Measurements from ENCODE around the gene PTH2R.
"Not testable (repeated sequence)": the region's sequence is repeated elsewhere in the genome, so short reads cannot be mapped to it uniquely, and the experiment has no call there.

Gene PTH2R

GRCh38 chr2:208406474-208407451, at the start of gene PTH2R:
TSS of gene PTH2R (plus strand) at chr2:208406792. CDS start at chr2:208407044, 252 bp downstream.
- DNase-seq, result no peak

DNA sequence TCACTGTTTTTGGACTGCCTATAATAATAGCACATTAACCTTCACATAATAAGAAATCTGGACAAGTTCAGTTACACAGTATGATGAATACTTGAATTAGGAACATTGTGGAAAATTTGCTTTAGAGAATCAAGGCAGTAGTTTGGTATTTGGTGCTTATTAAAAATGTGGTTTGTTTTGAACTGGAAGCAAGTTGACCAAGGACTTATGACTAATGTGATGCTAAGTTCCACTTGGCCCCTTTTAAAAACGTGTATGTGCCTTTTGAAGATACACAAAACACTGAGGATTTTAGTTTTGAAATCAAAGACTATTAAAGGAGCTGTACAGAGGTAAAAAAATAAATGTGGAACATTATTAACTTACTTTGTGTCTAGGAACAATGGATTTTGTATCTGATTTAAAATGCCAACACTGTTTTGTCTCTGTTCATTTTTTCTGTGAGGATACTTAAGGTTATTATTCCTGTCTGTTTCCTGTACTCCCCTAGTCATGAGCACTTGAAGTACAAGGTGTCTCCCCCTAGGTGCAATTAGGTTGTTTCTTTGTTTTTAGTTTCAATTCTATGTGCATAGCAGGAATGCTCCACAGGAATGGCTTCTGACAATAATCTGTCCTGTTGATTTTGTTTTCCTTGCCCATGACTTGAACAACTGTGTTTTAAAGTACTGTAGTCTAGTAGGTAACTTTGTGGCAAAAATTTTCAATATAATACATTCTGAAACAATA, 49.6 kb upstream of the PTH2R start:
- DNase-seq, result no peak

GRCh38 chr2:208358758-208359631, 47.6 kb upstream of the PTH2R start:
- no peak for DNase-seq

DNA sequence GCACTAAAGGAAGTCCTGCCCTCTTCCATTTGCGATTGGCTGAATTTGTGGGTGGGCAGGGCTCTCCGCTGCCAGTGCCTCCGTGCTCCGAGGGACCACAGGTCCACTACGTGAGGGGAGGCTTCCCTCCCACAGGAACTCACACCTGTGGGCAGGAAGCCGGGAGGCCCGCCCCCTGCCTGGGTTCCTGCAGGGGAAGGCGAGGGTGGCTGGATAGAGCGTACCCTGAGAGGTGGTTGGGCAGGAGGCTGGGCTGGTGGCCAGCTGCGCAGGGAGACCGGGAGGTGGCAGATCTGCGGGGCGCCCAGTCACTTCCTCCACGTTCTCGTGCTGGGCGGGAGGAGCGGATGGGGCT, 47.0 kb upstream of the PTH2R start:
- DNase-seq, result no peak

GRCh38 chr2:208360259-208361076, 46.1 kb upstream of the PTH2R start:
- no peak for DNase-seq

- no peak for DNase-seq
These were observed 45.5 kb upstream of the PTH2R start for GRCh38 chr2:208361077-208361441.

DNA sequence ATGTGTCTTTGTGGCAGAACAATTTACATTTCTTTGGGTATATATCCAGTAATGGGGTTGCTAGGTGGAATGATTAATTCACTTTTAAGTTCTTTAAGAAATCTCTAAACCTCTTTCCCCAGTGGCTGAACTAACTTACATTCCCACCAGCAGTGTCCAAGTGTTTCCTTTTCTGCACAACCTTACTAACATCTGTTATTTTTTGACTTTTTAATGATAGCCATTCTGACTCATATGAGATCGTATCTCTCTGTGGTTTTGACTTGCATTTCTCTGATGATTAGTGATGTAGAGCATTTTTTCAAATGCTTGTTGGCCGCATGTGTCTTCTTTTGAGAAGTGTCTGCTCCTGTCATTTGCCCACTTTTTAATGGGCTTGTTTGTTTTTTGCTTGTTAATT, 43.1 kb upstream of the PTH2R start:
- no peak for DNase-seq

GRCh38 chr2:208366215-208367127, 40.1 kb upstream of the PTH2R start:
- no peak for DNase-seq

GRCh38 chr2:208369091-208369490, 37.5 kb upstream of the PTH2R start:
- no peak for DNase-seq

GRCh38 chr2:208370881-208371633, 35.5 kb upstream of the PTH2R start:
- no peak for DNase-seq

DNA sequence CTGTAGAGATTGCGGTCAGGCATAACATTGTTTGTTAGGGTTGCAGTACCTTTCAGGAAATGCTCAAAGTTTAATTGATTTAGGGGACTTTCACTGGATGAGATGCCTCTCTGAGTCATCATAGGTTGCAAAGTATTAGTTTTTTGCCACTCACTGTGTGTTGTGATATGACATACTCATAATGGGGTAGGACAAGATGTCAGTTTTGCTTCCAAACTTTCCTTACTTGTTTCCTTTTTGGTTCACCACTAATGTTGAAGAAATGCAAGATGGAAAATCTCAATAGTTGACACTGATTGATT, 35.0 kb upstream of the PTH2R start:
- no peak for DNase-seq

DNA sequence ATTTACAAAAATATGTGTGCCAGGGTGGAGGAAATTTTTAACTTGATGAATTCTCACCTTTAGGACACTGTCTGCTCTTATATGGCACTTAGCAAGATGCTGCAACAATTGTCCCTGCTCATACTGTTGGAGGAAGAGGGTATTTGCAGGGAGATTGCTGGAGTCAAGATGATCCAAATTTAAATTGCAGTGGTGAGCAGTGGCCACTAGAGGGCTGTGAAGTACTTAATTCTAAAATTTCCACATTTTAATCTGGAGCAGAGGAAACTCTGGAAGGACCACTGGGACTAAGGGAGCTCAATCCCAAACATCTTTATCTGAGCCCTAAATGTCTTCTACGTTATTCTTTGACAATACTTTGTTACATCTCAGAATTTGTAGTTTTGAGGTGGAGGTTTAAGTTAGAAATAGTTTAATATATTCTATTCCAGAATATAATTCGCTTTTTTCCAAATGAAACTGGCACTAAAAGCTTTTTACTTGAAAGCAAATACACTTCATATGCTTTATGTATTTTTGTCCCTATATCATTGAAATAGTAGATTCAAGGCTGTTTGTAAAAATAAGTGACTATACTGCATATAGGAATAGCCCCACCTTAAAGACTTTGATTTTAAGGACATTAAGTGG, 33.0 kb upstream of the PTH2R start:
- DNase-seq, result no peak

DNA sequence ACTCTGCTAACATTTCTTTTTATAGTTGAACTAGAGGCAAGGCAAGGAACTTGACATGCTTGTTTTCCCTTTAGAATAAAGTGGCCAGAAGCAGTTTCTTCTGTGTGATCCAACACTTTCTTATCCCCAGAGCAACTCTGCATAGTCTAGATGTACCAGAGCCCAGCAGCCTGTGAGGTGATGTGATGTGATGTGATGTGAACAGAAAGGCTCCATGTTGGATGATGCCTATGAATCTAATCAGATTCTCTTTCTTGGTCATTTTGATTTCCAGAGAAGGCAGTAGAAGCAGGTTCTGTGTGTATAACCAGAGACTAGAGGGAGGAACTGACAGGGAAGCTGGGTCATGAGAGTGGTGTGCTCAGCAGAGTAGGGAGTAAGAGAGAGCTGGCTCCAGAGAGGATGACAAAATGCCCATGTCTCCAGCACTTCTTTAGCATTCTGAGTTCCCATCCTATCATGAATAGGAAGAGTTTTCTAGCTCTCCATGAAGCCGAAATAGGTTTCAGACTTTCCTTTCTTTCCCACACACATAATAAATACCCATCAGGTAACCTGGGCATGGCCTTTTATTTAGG, 31.0 kb upstream of the PTH2R start:
- no peak for DNase-seq

GRCh38 chr2:208377344-208377860, 29.2 kb upstream of the PTH2R start:
- not testable (repeated sequence) for DNase-seq

GRCh38 chr2:208379192-208379591, 27.4 kb upstream of the PTH2R start:
- no peak for DNase-seq

DNA sequence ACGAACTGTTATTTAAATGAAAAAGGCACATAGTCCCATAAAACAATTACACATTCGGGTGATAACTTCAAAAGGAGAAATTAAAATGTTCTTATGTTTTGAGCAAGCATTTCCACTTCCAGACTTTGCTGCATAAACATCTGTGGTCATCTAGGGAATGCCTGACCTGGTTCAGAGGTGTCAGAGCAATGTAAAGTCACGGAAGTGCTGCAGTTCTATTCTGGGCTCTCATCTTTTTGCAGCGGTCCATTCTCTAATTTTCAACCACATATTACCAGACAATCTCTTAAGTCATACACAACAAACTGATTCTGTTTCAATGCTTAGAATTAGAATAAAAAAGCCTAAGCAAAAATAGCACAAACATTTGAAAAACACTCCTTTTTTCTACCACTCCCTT, 22.0 kb upstream of the PTH2R start:
- DNase-seq, result no peak

- no peak for DNase-seq
These were observed 20.1 kb upstream of the PTH2R start for GRCh38 chr2:208386541-208386940.

DNA sequence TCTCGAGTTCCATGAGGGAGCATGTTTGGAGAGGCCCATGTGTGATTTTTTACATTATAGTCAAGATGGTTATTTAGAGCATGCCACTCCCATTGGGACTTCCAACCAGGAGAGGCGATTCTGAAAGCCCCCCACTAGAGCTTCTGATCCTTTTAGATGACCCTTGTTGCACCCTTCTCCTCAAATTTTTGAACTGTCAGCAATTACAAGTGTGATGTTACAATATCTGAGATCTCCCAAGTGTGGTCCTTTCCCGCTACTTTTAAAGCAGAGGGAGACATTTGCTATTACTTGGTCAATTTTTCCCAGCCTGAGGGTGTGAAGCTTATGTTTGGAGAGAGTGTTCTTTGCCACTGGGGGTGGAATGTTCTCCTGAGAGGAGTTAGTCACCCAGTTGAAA, 16.7 kb upstream of the PTH2R start:
- no peak for DNase-seq

DNA sequence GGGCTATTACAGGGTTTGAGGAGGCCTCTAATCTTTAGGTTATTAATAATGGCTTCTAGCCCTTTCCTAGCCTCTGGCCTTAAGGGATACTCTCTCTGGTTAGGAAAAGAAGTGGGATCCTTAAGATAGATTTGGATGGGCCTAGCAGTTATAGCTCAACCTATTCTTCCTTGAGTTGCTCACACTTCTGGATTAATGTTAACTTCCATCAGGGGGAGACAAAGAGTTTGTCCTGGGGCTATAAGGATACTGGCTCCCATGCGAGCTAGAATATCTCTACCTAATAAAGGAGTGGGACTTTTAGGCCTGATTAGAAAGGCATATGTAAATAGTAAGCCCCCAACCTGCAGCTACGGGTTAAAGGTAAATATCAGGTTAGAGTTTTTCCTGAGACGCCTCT, 14.3 kb upstream of the PTH2R start:
- DNase-seq, result no peak
